ENCODE data around the gene TRIM31. TPM values are rescaled to one million over a fixed set of nuclear protein-coding genes. Genes with fewer than 3 reads are reported as not detected.

Gene TRIM31
- polyA plus RNA-seq, 4 donors, result 5.2 to 41.6 (median 32.7) TPM

- Histone ChIP-seq H3K4me1 (ENCODE audit: control insufficient read depth in 3 of 3, insufficient read depth in 2 of 3, low read depth in 1 of 3, low read length in 2 of 3) (peaks cover 0 to 49% (median 5%) of the 10 kb centered on the region in 3 donors), H3K27ac (ENCODE audit: low read depth in 1 of 3, low read length in 2 of 3) (no peak overlapping the region), H3K4me3 (ENCODE audit: low read depth in 1 of 3, low read length in 3 of 3) (no peak overlapping the region), H3K9me3 (ENCODE audit: control insufficient read depth in 2 of 2, insufficient read depth in 1 of 2, low read depth in 1 of 2, low read length in 1 of 2) (no peaks in the 10 kb centered on the region), H3K27me3 (ENCODE audit: control insufficient read depth in 3 of 3, insufficient read depth in 3 of 3, low read length in 3 of 3) (peaks cover 0 to 6% (median 2%) of the 10 kb centered on the region in 3 donors), H3K36me3 (ENCODE audit: control insufficient read depth in 3 of 3, insufficient read depth in 2 of 3, low read depth in 1 of 3, low read length in 3 of 3) (no peaks in the 10 kb centered on the region)
- no peak for FAIRE-seq
- WGBS, 3 donors, result 71 to 76% (median 71%) methylated on average over 6 of the region's 6 CpGs
- peak in 1 of 2 donors; percentile 20 for DNase-seq
Measured at GRCh38 chr6:30092852-30093543, 19.9 kb downstream of the TRIM31 start.

- Histone ChIP-seq H3K4me1 (ENCODE audit: control insufficient read depth in 3 of 3, insufficient read depth in 2 of 3, low read depth in 1 of 3, low read length in 2 of 3) (peaks cover 0 to 38% (median 5%) of the 10 kb centered on the region in 3 donors), H3K27ac (ENCODE audit: low read depth in 1 of 3, low read length in 2 of 3) (peak overlapping the region; percentile 86 to 91 (median 87)), H3K4me3 (ENCODE audit: low read depth in 1 of 3, low read length in 3 of 3) (no peak overlapping the region), H3K36me3 (ENCODE audit: control insufficient read depth in 3 of 3, insufficient read depth in 2 of 3, low read depth in 1 of 3, low read length in 3 of 3) (no peaks in the 10 kb centered on the region), H3K27me3 (ENCODE audit: control insufficient read depth in 3 of 3, insufficient read depth in 3 of 3, low read length in 3 of 3) (peaks cover 0 to 4% (median 2%) of the 10 kb centered on the region in 3 donors), H3K9me3 (ENCODE audit: control insufficient read depth in 2 of 2, insufficient read depth in 1 of 2, low read depth in 1 of 2, low read length in 1 of 2) (no peaks in the 10 kb centered on the region)
- WGBS, 3 donors, result 10 to 35% (median 21%) methylated on average over 11 of the region's 11 CpGs
- FAIRE-seq, result no peak
- DNase-seq, result peak; percentile 89 to 95
Measured at GRCh38 chr6:30091577-30092381, 21.1 kb downstream of the TRIM31 start.

GRCh38 chr6:30087876-30088275 lies 25.0 kb downstream of the TRIM31 start:
- DNase-seq (no peak), FAIRE-seq (no peak)
- Histone ChIP-seq H3K36me3 (ENCODE audit: control insufficient read depth in 3 of 3, insufficient read depth in 2 of 3, low read depth in 1 of 3, low read length in 3 of 3) (no peaks in the 10 kb centered on the region), H3K27me3 (ENCODE audit: control insufficient read depth in 3 of 3, insufficient read depth in 3 of 3, low read length in 3 of 3) (peaks cover 0 to 2% (median 2%) of the 10 kb centered on the region in 3 donors), H3K27ac (ENCODE audit: low read depth in 1 of 3, low read length in 2 of 3) (no peak overlapping the region), H3K9me3 (ENCODE audit: control insufficient read depth in 2 of 2, insufficient read depth in 1 of 2, low read depth in 1 of 2, low read length in 1 of 2) (no peaks in the 10 kb centered on the region), H3K4me1 (ENCODE audit: control insufficient read depth in 3 of 3, insufficient read depth in 2 of 3, low read depth in 1 of 3, low read length in 2 of 3) (peaks cover 0 to 22% (median 5%) of the 10 kb centered on the region in 3 donors), H3K4me3 (ENCODE audit: low read depth in 1 of 3, low read length in 3 of 3) (no peak overlapping the region)
- 59 to 80% (median 68%) methylated on average over 5 of the region's 5 CpGs for WGBS, 3 donors

GRCh38 chr6:30077218-30077617 lies 35.7 kb downstream of the TRIM31 start:
- Histone ChIP-seq H3K27ac (ENCODE audit: low read depth in 1 of 3, low read length in 2 of 3) (no peak overlapping the region), H3K4me3 (ENCODE audit: low read depth in 1 of 3, low read length in 3 of 3) (no peak overlapping the region), H3K27me3 (ENCODE audit: control insufficient read depth in 3 of 3, insufficient read depth in 3 of 3, low read length in 3 of 3) (peaks cover 0 to 71% (median 14%) of the 10 kb centered on the region in 3 donors), H3K9me3 (ENCODE audit: control insufficient read depth in 2 of 2, insufficient read depth in 1 of 2, low read depth in 1 of 2, low read length in 1 of 2) (no peaks in the 10 kb centered on the region), H3K4me1 (ENCODE audit: control insufficient read depth in 3 of 3, insufficient read depth in 2 of 3, low read depth in 1 of 3, low read length in 2 of 3) (peaks cover 0 to 25% (median 6%) of the 10 kb centered on the region in 3 donors), H3K36me3 (ENCODE audit: control insufficient read depth in 3 of 3, insufficient read depth in 2 of 3, low read depth in 1 of 3, low read length in 3 of 3) (no peaks in the 10 kb centered on the region)
- 47 to 65% (median 61%) methylated on average over 4 of the region's 4 CpGs for WGBS, 3 donors
- no peak for DNase-seq
- no peak for FAIRE-seq

GRCh38 chr6:30075790-30076732 lies 36.8 kb downstream of the TRIM31 start:
- FAIRE-seq (no peak), DNase-seq (peak; percentile 48 to 72)
- H3K4me1 ChIP-seq (ENCODE audit: control insufficient read depth in 3 of 3, insufficient read depth in 2 of 3, low read depth in 1 of 3, low read length in 2 of 3), result peaks cover 5 to 29% (median 6%) of the 10 kb centered on the region in 3 donors
- no peaks in the 10 kb centered on the region for H3K9me3 ChIP-seq (ENCODE audit: control insufficient read depth in 2 of 2, insufficient read depth in 1 of 2, low read depth in 1 of 2, low read length in 1 of 2)
- H3K36me3 ChIP-seq (ENCODE audit: control insufficient read depth in 3 of 3, insufficient read depth in 2 of 3, low read depth in 1 of 3, low read length in 3 of 3), result no peaks in the 10 kb centered on the region
- 17 to 32% (median 32%) methylated on average over 18 to 22 of the region's 22 CpGs for WGBS, 3 donors
- peak overlapping the region in 1 of 3 donors; percentile 23 for H3K27ac ChIP-seq (ENCODE audit: low read depth in 1 of 3, low read length in 2 of 3)
- peak overlapping the region in 1 of 3 donors; percentile 27 for H3K4me3 ChIP-seq (ENCODE audit: low read depth in 1 of 3, low read length in 3 of 3)
- peaks cover 0 to 81% (median 14%) of the 10 kb centered on the region in 3 donors for H3K27me3 ChIP-seq (ENCODE audit: control insufficient read depth in 3 of 3, insufficient read depth in 3 of 3, low read length in 3 of 3)

- FAIRE-seq, result no peak
Measured at GRCh38 chr6:30075094-30075789, 37.6 kb downstream of the TRIM31 start, which contains the start of gene RNF39. Gene RNF39 (minus strand): TSS chr6:30075769. CDS start chr6:30075585, 184 bp downstream.

GRCh38 chr6:30074331-30075093 lies 38.4 kb downstream of the TRIM31 start:
- peaks cover 1 to 2% (median 1%) of the 10 kb centered on the region in 3 donors for H3K36me3 ChIP-seq (ENCODE audit: control insufficient read depth in 3 of 3, insufficient read depth in 2 of 3, low read depth in 1 of 3, low read length in 3 of 3)
- H3K27me3 ChIP-seq (ENCODE audit: control insufficient read depth in 3 of 3, insufficient read depth in 3 of 3, low read length in 3 of 3), result peaks cover 0 to 82% (median 14%) of the 10 kb centered on the region in 3 donors
- no peak overlapping the region for H3K27ac ChIP-seq (ENCODE audit: low read depth in 1 of 3, low read length in 2 of 3)
- H3K4me1 ChIP-seq (ENCODE audit: control insufficient read depth in 3 of 3, insufficient read depth in 2 of 3, low read depth in 1 of 3, low read length in 2 of 3), result peaks cover 6 to 29% (median 6%) of the 10 kb centered on the region in 3 donors
- WGBS, 3 donors, result 7 to 8% (median 8%) methylated on average over 36 to 37 of the region's 37 CpGs
- DNase-seq (no peak), FAIRE-seq (no peak)
- peak overlapping the region in 1 of 3 donors; percentile 27 for H3K4me3 ChIP-seq (ENCODE audit: low read depth in 1 of 3, low read length in 3 of 3)
- no peaks in the 10 kb centered on the region for H3K9me3 ChIP-seq (ENCODE audit: control insufficient read depth in 2 of 2, insufficient read depth in 1 of 2, low read depth in 1 of 2, low read length in 1 of 2)

More at GRCh38 chr6:30075094-30075789, 37.6 kb downstream of the TRIM31 start, which contains the start of gene RNF39:
- H3K9me3 ChIP-seq (ENCODE audit: control insufficient read depth in 2 of 2, insufficient read depth in 1 of 2, low read depth in 1 of 2, low read length in 1 of 2), result no peaks in the 10 kb centered on the region
- H3K27me3 ChIP-seq (ENCODE audit: control insufficient read depth in 3 of 3, insufficient read depth in 3 of 3, low read length in 3 of 3), result peaks cover 0 to 88% (median 14%) of the 10 kb centered on the region in 3 donors
- peaks cover 6 to 29% (median 6%) of the 10 kb centered on the region in 3 donors for H3K4me1 ChIP-seq (ENCODE audit: control insufficient read depth in 3 of 3, insufficient read depth in 2 of 3, low read depth in 1 of 3, low read length in 2 of 3)
- peak within 1 kb of the TSS in 1 of 3 donors; percentile 23 for H3K27ac ChIP-seq (ENCODE audit: low read depth in 1 of 3, low read length in 2 of 3)
- WGBS, 3 donors, result 1 to 2% (median 1%) methylated on average over 62 to 64 of the region's 64 CpGs
- peak within 1 kb of the TSS in 2 of 3 donors; percentile 27 to 38 for H3K4me3 ChIP-seq (ENCODE audit: low read depth in 1 of 3, low read length in 3 of 3)
- H3K36me3 ChIP-seq (ENCODE audit: control insufficient read depth in 3 of 3, insufficient read depth in 2 of 3, low read depth in 1 of 3, low read length in 3 of 3), result no peaks in the 10 kb centered on the region
- DNase-seq, result peak in 1 of 2 donors; percentile 43

Measured in small intestine (tissue), 7 donors.